ENCODE measurements around the gene CACNA1C. TPM values are rescaled to one million over a fixed set of nuclear protein-coding genes. Genes with fewer than 3 reads are reported as not detected.

Gene CACNA1C
- total RNA-seq, 1 experiment from 2014 or later = 3.7 TPM

- Histone ChIP-seq H3K4me3 (ENCODE audit: low read depth, low read length, poor library complexity, severe bottlenecking) (no peak overlapping the region), H3K27me3 (replicated peaks; ENCODE audit: insufficient read depth, low read depth, low read length, poor library complexity) (peaks cover 3% of the 10 kb centered on the region), H3K9me3 (ENCODE audit: low read depth, low read length, poor library complexity, severe bottlenecking) (no peaks in the 10 kb centered on the region), H3K4me1 (ENCODE audit: insufficient read depth, low read length, poor library complexity, severe bottlenecking) (no peaks in the 10 kb centered on the region), H3K36me3 (ENCODE audit: insufficient read depth, low read length, poor library complexity, severe bottlenecking) (no peaks in the 10 kb centered on the region), H3K27ac (ENCODE audit: low read depth, low read length, poor library complexity, severe bottlenecking) (no peak overlapping the region)
- intact Hi-C loops (cut with micrococcal nuclease; ENCODE audit: unreplicated experiment) = no loop called here
- BruUV-seq (replicated peaks) = no TSS peak
- no peak for DNase-seq (ENCODE audit: low spot score)
- ChIA-PET CTCF (no interaction called here), POLR2A (ENCODE audit: low non-redundant PET) (no interaction called here)
- TF ChIP-seq CTCF (conservative IDR thresholded peaks at IDR 0.05; ENCODE audit: low read depth, low read length) = no peak
Observed at GRCh38 chr12:2642896-2643425, 590.2 kb downstream of the CACNA1C start.

- Histone ChIP-seq H3K27ac (ENCODE audit: low read depth, low read length, poor library complexity, severe bottlenecking) (no peak overlapping the region), H3K36me3 (ENCODE audit: insufficient read depth, low read length, poor library complexity, severe bottlenecking) (no peaks in the 10 kb centered on the region), H3K4me1 (ENCODE audit: insufficient read depth, low read length, poor library complexity, severe bottlenecking) (no peaks in the 10 kb centered on the region), H3K27me3 (replicated peaks; ENCODE audit: insufficient read depth, low read depth, low read length, poor library complexity) (peaks cover 3% of the 10 kb centered on the region), H3K4me3 (ENCODE audit: low read depth, low read length, poor library complexity, severe bottlenecking) (no peak overlapping the region), H3K9me3 (ENCODE audit: low read depth, low read length, poor library complexity, severe bottlenecking) (no peaks in the 10 kb centered on the region)
- TF ChIP-seq EZH2 (IDR thresholded peaks at IDR 0.05; ENCODE audit: borderline replicate concordance, low read depth, low read length, poor library complexity, severe bottlenecking) = no peak
- no peak for TF ChIP-seq CTCF (conservative IDR thresholded peaks at IDR 0.05; ENCODE audit: low read depth, low read length)
- intact Hi-C loops (cut with micrococcal nuclease; ENCODE audit: unreplicated experiment) = no loop called here
- no TSS peak for BruUV-seq (replicated peaks)
- DNase-seq (ENCODE audit: low spot score) = no peak
- ChIA-PET POLR2A (ENCODE audit: low non-redundant PET) (no interaction called here), CTCF (no interaction called here)
Observed at GRCh38 chr12:2643576-2644135, 590.9 kb downstream of the CACNA1C start.

- intact Hi-C loops (cut with micrococcal nuclease; ENCODE audit: unreplicated experiment) = no loop called here
- Histone ChIP-seq H3K27ac (ENCODE audit: low read depth, low read length, poor library complexity, severe bottlenecking) (no peak overlapping the region), H3K4me3 (ENCODE audit: low read depth, low read length, poor library complexity, severe bottlenecking) (no peak overlapping the region), H3K36me3 (ENCODE audit: insufficient read depth, low read length, poor library complexity, severe bottlenecking) (no peaks in the 10 kb centered on the region), H3K27me3 (replicated peaks; ENCODE audit: insufficient read depth, low read depth, low read length, poor library complexity) (peaks cover 3% of the 10 kb centered on the region), H3K9me3 (ENCODE audit: low read depth, low read length, poor library complexity, severe bottlenecking) (no peaks in the 10 kb centered on the region), H3K4me1 (ENCODE audit: insufficient read depth, low read length, poor library complexity, severe bottlenecking) (no peaks in the 10 kb centered on the region)
- DNase-seq (ENCODE audit: low spot score) = no peak
- ChIA-PET POLR2A (ENCODE audit: low non-redundant PET) (no interaction called here), CTCF (no interaction called here)
- no peak for TF ChIP-seq CTCF (conservative IDR thresholded peaks at IDR 0.05; ENCODE audit: low read depth, low read length)
- TF ChIP-seq EZH2 (IDR thresholded peaks at IDR 0.05; ENCODE audit: borderline replicate concordance, low read depth, low read length, poor library complexity, severe bottlenecking) = no peak
- BruUV-seq (replicated peaks) = no TSS peak
Observed at GRCh38 chr12:2644683-2645405, 592.1 kb downstream of the CACNA1C start.

Measured in A673 (cell line).